CD4-positive, alpha-beta T cell treated with Interleukin-4 for 1 hour (primary cell): ENCODE measurements around the gene PTBP3.
"Not testable (repeated sequence)": the region's sequence is repeated elsewhere in the genome, so short reads cannot be mapped to it uniquely, and the experiment has no call there.

Source experiments
- DNase-seq, 2 donors: peaks; one replicate each; pipeline ENCODE4 v3.0.0-alpha.2; 2020 to 2022

The PTBP3 gene, protein sequence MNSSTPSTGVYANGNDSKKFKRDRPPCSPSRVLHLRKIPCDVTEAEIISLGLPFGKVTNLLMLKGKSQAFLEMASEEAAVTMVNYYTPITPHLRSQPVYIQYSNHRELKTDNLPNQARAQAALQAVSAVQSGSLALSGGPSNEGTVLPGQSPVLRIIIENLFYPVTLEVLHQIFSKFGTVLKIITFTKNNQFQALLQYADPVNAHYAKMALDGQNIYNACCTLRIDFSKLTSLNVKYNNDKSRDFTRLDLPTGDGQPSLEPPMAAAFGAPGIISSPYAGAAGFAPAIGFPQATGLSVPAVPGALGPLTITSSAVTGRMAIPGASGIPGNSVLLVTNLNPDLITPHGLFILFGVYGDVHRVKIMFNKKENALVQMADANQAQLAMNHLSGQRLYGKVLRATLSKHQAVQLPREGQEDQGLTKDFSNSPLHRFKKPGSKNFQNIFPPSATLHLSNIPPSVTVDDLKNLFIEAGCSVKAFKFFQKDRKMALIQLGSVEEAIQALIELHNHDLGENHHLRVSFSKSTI

DNA sequence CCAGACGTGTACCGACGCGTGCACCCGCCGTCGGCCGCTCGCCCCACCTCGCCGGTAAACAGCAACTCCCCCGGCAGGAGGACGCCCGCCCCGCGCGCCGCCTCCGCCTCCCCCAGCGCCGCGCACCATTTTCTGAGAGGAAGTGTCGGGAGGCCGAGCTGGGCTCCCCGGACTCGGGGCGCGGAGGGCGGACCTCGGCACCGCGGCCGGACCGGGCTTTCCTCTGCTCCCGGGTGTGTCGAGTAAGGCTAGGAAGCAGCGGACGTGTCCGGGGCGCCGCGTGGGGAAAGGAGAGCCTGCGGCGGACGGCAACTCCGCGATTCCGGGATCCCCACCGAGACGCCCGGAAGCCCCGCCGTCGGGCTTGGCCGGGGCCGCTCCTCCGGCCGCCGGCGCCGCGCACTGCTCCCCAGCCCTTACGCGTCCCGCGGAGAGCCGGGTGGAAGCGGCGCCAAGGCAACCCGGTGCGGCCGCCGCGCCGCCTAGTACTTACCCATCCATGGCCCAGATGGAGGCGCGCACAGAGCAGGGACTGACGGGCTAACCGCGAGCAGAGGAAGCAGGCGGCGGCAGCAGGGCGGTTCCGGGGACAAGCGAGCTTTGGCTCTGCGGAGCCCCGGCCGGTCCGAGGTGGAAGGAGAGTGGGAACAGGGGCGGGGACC lies at the start of gene PTBP3:
Gene PTBP3, minus strand, starts transcription at position 643 of the 662 bp plus-strand sequence. CDS start 35,754 bp downstream, outside the sequence.
- peak; percentile 80 to 81 for DNase-seq

DNA sequence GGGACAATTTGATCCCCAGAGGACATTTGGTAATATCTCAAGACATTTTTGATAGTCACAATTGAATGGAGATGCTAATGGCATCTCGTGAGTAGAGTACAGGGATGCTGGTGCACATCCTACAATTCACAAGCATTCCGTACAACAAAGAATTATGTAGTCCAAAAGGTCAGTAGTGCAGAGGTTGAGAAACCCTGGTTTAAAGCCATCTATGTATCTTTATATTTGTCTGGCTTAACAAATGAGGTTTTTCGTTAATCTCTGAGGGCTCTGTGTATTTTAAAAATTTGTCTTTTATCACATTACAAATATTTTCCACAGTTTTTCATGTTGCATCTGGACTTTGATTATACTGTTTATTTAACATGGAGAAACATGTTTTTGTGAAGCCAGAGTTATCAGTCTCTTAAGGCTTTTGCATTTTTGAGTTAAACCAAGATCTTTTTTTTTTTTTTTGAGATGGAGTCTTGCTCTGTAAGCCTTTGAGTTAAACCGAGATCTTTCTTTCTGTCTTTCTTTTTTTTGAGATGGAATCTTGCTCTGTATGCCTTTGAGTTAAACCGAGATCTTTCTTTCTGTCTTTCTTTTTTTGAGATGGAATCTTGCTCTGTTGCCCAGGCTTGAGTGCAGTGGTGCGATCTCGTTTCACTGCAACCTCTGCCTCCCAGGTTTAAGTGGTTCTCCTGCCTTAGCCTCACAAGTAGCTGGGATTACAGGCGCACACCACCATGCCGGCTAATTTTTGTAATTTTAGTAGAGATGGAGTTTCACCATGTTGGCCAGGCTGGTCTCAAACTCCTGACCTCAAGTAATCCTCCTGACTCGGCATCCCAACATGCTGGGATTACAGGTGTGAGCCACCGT lies 49.3 kb upstream of the PTBP3 start:
- DNase-seq = no peak

DNA sequence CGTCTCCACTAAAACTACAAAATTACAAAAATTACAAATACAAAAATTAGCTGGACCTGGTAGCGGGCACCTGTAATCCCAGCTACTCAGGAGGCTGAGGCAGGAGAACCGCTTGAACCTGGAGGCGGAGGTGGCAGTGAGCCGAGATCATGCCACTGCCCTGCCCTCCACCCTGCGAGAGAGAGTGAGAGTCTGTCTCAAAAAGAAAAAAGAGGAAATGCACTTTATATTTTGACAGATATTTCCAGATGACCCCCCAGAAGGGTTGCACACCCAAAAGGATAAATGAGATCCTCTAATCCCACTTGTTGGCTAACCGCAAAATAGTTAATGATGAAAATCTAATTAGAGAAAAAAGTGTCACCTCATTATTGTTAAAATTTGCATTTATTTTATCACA lies 48.6 kb upstream of the PTBP3 start:
- DNase-seq = no peak

DNA sequence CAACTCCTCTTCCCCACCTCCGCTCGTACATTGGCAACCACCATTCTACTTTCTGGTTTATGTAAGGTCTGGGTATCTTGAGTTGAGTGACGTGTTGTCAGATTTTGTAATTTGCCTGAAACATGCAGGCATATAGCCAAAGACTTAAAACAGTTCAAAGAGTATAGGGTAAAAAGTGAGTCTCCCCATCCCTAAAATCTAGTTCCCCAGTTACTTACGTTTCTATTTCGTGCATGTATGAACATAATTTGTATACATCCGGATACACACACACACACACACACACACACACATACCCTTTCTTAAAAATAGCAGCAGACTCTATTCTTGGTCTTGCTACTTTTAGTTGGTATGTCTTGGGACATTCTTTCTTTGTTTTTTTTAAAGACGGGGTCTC lies 47.4 kb upstream of the PTBP3 start:
- peak in 1 of 2 donors; percentile 26 for DNase-seq

DNA sequence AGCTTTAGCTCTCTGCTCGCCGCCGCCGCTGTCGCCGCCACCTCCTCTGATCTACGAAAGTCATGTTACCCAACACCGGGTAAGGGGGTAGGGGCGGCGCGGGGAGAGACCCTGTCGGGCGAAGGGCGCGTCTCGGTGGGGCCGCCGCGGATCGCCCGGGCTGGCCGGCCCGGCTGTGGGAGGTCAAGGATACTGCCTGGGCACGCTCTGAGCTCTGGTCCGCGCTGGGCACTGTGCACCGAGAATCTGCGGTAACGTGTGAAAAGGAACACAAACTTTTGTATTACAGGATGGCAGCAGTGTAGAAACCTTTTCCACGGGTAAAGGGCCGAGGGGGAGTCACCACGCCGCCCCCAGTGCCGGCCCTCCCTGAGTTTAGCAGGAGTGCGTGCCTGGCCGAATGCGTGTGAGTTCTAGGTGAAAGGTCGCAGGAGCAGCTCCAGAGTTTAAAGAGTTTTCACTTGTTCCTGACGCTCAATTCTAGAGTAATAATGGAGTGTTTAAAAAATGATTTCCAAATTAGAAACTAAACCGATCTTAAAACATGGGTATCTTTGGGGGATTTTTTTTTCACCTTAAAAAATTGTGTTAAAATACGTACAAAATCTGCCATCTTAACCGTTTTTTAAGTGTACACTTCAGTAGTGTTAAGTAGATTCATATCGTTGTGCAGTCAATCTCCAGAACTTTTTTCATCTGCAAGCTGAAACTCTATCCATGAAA lies 46.8 kb upstream of the PTBP3 start, which contains the start of gene HSDL2:
Gene HSDL2, plus strand, starts transcription at position 7 of the 723 bp plus-strand sequence. Its CDS starts 56 bp downstream, at position 63.
- DNase-seq = no peak

DNA sequence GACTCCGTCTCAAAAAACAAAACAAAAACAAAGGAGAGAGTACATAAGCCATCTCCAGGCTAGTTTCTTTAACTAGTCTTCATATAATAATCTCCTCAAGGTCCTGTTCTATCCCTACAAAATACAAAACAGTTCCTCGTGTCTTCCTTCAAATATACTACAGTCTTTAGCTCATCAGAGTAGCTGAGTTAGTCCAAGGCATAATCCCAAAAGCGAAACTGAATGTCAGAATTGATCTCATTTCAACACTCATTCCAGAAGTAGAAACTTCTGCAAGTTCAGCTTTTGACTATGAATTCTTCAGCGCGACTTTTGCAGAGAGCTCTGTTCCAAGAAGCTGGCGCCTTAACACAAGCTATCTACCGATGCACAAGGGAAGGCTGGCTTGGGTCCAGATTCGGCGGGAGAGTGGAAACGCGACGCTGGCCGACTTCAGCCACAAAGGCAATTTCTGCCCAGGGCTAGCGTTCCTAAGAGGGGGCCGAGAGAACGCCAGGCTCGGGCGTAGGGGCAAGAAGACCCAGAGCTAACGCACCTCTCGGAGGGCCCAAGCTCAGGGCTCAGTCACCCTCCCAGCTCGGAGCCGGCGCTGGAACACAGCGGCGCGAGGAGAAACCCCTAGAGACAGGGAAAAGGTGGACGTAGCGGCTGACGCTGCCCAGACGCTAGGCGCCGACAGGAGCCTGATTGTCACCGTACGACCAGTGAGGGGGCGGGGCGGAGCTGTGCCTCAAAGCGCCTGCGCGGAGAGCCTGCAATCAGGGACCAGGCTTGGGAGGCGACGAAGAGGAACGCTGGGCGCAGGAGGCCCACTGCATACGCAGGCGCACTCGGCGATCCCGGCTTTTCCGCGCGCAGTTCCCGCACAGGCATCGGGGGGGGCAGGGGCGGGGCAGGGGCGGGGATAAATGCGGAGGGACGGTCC lies 46.0 kb upstream of the PTBP3 start:
- peak; percentile 97 to 98 for DNase-seq

DNA sequence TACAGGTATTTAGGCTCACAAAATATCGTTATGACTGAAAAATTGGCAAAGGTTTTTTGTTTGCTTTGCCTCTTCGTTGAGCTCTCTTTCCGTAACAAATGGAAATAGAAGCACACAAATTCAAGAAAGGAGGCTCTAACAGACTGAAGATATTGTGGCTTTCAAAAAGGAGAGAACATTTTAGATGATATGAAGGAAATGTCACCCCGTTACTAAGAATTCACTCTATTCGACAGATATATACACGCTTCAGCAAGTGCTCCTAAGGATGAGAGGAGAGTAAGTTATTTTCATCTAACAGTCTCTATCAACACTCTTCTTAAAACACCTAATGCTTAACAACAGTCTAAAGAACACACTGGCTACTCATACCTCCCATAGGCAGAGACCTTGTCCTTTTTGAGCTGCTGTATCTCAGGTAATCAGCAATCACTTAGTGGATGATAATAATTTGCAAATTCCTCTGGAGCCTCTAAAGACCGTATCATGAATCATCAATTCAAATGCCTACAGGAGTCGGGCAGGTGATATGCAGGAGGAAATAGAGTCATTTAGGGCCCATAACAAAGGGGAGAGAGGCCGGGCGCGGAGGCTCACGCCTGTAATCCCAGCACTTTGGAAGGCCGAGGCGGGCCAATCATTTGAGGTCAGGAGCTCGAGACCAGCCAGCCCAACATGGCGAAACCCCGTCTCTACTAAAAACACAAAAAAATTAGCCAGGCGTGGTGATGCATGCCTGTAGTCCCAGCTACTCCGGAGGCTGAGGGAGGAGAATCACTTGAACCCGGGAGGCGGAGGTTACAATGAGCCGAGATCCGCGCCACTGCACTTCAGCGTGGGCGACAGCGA lies 45.1 kb upstream of the PTBP3 start:
- peak in 1 of 2 donors; percentile 8 for DNase-seq

DNA sequence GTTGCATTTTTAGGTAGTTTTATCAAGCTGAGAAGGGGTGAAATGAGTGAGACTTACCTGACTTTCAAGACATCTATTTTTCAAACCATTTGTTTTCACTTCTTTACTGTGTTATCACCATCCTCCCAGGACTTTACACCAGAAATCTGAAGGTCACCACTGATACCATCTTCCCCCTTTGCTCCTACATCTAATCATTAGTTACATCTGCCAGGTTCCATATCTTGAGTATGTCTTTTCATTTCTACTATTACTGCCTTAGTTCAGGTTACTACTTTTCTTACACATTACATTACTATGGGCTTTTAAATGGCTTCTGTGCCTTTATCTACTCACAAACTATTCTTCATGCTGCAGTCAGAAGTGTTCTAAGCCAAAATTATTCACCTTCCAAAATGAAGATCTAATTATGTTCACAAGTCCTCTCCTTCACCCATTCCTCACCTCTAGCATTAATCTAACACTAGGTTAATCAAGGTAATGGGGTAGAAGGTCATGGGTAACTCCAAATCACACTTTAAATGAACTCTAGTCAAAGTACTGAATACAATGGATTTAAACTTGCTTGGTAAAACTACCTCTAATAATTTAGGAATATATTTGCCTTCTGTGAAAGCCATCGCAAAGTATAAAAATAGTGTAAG lies 44.4 kb upstream of the PTBP3 start:
- DNase-seq = no peak

DNA sequence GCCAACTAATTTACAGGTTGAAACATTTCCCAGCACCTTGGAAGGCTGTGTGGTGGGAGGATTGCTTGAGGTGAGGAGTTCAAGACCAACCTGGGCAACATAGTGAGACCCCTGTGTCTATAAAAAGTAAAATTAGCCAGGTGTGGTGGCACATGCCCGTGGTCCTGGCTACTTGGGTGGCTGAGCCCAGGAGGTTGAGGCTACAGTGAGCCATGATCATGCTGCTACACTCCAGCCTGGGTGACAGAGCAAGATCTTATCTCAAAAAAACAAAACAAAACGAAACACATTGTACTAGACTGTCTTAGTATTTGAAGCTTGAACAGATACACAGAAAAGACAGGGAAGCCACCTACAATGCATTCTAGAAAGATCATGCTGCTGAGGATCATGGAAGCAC lies 43.7 kb upstream of the PTBP3 start:
- no peak for DNase-seq

DNA sequence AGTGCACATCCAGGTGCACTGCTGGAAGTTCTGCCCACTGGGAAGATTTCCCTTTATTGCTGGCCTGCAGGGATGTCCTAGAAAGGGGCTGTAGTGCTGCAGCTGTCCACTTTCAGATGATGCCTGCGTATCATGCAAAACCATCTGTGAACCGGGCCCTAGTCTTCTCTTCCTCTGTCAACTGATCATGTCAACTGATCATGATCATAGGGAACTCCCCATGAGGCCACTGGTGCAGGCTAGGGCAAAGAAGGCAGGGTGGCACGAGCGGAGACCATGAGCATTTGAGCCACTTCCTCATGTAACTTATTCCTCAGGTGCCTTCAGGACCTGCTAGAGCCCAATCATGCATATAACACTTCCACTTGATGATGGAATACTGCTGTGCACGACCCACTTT lies 41.9 kb upstream of the PTBP3 start:
- no peak for DNase-seq

DNA sequence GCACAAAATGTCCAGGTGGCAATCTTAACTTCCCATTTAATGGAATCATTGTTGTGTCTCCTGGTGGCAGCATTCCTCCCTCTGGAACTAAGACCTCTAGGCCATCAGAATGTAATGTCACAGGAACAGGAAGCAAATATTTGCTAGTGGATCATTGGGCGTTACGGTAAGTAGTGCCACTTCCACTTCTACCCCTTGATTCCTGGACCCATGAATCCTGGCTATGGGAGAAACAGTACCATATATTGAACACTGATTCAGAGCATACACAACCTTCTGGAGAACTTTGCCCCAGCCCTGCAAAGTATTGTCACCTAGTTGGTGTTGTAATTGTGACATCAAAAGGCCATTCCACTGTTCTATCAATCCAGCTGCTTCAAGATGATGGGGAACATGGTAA lies 40.8 kb upstream of the PTBP3 start:
- not testable (repeated sequence) for DNase-seq

DNA sequence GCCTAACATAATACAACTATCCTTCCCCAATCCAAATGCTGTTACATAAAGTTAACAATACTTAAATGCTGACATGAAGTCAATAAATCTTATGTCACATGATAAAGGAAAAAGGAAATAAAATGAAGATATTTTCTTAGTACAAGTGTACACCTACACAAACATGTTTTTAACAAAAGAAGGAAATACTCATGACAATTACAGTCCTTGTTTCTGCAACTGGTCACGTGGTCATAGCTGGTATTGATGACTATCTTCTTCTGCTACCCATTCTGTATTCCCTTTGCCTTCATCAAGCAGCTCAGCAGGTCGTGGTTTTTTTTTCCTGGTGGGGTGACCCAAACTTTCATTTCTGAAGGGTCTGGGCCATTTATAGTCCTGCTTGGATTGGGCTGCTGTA lies 40.2 kb upstream of the PTBP3 start:
- not testable (repeated sequence) for DNase-seq

DNA sequence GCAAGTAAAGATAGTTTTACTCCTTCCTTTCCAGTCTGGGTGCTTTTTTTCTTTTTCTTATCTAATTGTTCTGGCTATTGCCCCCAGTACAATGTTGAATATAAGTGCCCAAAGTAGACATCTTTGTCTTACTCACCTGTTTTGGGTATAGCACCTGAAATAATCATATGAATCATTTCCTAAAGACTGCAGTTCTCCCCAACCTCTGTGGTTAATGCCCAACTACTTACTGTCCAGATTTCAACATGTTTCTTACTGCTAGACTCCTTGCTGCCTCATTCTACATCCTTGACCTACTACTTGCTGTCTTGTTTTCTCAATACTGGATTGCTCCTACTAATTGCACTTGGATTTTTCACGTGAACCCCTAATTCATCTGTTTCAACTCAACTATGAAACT lies 37.6 kb upstream of the PTBP3 start:
- DNase-seq = no peak

DNA sequence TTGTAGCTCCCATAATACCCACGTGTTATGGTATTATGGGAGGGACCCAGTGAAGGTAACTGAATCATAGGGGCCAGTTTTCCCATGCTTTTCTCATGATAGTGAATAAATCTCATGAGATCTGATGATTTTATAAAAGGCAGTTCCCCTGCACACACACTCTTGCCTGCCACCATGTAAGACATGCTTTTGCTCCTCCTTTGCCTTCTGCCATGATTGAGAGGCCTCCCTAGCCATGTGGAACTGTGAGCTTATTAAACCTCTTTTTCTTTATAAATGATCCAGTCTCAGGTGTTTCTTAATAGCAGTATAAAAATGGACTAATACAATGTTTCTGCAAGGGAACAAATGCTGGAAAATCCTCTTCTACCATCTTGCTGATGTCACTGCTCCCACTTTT lies 36.4 kb upstream of the PTBP3 start:
- no peak for DNase-seq

DNA sequence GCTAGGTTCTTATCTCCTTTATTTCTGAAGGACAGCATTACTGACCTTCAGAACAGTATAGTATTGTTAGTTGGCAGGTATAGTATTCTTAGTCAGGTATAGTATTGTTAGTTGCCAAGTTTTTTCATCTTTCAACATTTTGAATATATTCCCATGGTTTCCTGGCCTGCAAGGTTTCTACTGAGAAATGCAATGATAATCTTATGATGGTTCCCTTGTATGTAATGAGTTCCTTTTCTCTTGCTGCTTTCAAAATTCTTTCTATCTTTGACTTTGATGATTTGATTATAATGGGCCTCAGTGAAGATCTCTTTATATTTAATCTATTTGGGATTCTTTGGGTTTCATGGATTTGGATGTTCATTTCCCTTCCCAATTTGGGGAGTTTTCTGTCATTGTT lies 34.0 kb upstream of the PTBP3 start:
- no peak for DNase-seq

DNA sequence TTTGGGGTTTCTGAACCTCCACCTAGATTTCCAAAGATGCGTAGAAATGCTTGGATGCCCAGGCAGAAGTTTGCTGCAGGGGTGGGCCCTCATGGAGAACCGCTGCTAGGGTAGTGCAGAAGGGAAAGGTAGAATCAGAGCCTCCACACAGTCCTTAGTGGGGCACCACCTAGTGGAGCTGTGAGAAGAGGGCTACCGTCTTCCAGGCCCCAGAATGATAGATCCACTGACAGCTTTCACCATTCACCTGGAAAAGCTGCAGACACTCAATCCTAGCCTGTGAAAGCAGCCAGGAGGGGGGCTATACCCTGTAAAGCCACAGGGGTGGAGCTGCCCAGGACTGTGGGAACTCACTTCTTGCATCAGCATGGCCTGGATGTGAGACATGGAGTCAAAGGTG lies 33.2 kb upstream of the PTBP3 start:
- DNase-seq = no peak

DNA sequence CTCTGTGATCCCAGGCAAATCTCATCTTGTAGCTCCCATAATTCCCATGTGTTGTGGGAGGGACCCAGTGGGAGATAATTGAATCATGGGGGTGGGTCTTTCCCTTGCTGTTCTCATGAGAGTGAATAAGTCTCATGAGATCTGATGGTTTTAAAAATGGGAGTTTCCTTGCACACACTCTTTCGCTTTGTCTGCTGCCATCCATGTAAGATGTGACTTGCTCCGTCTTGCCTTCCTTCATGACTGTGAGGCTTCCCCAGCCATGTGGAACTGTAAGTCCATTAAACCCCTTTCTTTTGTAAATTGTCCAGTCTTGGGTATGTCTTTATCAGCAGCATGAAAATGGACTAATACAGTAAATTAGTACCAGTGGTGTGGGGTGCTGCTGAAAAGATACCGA lies 31.8 kb upstream of the PTBP3 start:
- DNase-seq = not testable (repeated sequence)

DNA sequence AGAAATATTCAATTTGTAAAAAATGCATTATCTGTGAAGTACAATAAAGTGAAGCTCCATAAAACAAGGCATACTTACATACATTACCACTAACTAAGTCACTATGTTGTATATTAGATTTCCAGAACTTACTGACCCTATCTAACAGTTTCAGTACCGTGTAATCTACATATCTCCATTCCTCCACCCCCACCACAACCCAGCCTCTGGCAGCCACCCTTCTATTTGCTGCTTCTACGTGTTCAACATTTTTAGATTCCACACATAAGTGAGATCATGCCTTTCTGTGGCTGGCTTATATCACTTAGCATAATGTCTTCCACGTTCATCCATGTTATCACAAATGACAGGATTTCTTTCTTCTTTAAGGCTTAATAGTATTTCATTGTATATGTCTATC lies 31.3 kb upstream of the PTBP3 start:
- no peak for DNase-seq

DNA sequence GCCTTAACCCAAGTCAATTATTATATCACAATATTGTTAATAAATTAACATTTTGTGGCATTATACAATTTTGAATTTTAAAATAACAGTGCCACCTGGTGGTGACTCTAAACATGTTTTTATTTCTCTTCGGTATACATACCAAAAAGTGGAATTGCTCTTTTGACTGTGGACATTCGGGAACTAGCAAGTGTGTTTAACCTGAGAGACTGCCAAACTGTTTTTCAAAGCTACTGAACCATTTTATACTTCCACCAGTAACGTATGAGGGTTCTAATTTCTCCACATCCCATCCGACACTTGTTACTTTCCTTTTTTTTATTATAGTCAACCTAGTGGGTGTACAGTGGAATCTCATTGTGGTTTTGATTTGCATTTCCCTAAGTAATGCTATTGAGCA lies 28.2 kb upstream of the PTBP3 start:
- peak in 1 of 2 donors; percentile 63 for DNase-seq
